ENCODE data around the gene PKNOX2. TPM values are rescaled to one million over a fixed set of nuclear protein-coding genes. Genes with fewer than 3 reads are reported as not detected.

PKNOX2 gene
- polyA plus RNA-seq, 2 of the 4 experiments (the other 2 are of a cell fraction): not detected

DNA sequence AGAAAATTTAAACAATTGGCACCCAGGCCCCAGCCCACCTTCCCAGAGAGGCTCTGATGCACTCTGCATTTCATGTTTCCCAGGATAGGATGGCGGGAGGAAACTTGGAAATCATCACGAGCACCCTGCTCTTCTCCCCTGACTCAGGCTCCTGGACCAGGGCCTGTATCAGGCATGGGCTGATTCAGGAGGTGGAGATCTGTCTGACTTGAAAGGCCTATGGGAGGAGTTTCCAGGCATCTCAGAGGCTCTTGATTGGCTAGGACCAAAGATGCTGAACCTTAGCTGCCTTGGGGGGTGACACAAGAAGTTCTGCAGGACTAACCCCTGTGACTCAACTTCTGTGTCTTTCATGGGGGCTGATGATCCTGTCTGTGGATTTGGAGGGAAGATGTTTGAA lies 106.2 kb downstream of the PKNOX2 start (continued):
- TF ChIP-seq, protein P1, sequence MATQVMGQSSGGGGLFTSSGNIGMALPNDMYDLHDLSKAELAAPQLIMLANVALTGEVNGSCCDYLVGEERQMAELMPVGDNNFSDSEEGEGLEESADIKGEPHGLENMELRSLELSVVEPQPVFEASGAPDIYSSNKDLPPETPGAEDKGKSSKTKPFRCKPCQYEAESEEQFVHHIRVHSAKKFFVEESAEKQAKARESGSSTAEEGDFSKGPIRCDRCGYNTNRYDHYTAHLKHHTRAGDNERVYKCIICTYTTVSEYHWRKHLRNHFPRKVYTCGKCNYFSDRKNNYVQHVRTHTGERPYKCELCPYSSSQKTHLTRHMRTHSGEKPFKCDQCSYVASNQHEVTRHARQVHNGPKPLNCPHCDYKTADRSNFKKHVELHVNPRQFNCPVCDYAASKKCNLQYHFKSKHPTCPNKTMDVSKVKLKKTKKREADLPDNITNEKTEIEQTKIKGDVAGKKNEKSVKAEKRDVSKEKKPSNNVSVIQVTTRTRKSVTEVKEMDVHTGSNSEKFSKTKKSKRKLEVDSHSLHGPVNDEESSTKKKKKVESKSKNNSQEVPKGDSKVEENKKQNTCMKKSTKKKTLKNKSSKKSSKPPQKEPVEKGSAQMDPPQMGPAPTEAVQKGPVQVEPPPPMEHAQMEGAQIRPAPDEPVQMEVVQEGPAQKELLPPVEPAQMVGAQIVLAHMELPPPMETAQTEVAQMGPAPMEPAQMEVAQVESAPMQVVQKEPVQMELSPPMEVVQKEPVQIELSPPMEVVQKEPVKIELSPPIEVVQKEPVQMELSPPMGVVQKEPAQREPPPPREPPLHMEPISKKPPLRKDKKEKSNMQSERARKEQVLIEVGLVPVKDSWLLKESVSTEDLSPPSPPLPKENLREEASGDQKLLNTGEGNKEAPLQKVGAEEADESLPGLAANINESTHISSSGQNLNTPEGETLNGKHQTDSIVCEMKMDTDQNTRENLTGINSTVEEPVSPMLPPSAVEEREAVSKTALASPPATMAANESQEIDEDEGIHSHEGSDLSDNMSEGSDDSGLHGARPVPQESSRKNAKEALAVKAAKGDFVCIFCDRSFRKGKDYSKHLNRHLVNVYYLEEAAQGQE (IDR thresholded peaks at IDR 0.05): no peak
- TF ChIP-seq, protein P2, sequence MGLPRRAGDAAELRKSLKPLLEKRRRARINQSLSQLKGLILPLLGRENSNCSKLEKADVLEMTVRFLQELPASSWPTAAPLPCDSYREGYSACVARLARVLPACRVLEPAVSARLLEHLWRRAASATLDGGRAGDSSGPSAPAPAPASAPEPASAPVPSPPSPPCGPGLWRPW (IDR thresholded peaks at IDR 0.05): no peak
- TF ChIP-seq MAZ (IDR thresholded peaks at IDR 0.05; ENCODE audit: borderline replicate concordance, low read depth, low read length) (no peak), HDAC2 (IDR thresholded peaks at IDR 0.05) (no peak), BHLHE40 (IDR thresholded peaks at IDR 0.05; ENCODE audit: low read depth, low read length) (no peak), CBX2 (IDR thresholded peaks at IDR 0.05; ENCODE audit: borderline replicate concordance, low read depth) (no peak)

DNA sequence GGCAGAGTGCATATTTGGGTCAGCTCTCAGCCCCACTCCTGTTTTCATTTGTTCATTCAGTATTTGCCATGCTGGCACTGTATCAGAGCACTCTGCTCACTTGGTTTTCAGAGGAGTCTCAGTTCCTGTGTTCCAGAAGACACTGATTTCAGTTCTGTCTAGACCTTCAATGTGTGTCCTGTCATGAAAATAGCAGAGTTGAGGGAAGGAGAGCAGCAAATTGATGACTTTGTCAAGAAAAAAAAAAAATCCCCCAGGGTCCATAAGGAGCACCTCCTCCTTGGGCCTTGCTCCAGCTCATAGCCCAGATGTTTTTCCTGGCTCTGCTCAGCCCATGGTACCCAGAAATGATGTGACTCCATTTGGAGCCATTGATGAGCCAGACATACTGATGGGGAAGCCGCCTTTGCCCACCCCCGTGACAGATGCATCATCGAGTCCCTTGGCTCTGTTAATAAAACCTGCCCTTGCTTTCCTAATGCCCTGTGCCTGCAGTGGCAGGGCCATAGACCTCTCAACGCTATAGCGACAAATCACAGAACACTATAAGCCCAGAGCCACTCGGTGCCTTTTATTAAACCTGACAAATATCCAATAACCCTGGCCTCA lies 107.0 kb downstream of the PKNOX2 start:
- Histone ChIP-seq H3K27ac (no peak overlapping the region), H3K9me3 (no peaks in the 10 kb centered on the region), H3K4me3 (no peak overlapping the region), H3K4me2 (no peak overlapping the region), H3K4me1 (no peaks in the 10 kb centered on the region)
- no peak for TF ChIP-seq HOXA7 (CRISPR knock-in tag; IDR thresholded peaks at IDR 0.05)
- no peak for TF ChIP-seq ESRRA (IDR thresholded peaks at IDR 0.05; ENCODE audit: borderline replicate concordance, low read length)
- TF ChIP-seq CHD2 (IDR thresholded peaks at IDR 0.05; ENCODE audit: low read length, partially characterized antibody): no peak
- no peak for TF ChIP-seq RARB (CRISPR knock-in tag; IDR thresholded peaks at IDR 0.05)
- TF ChIP-seq, protein P2 (IDR thresholded peaks at IDR 0.05): no peak
- no peak for TF ChIP-seq NPAS2 (CRISPR knock-in tag; IDR thresholded peaks at IDR 0.05; ENCODE audit: borderline replicate concordance)
- TF ChIP-seq, protein P3, sequence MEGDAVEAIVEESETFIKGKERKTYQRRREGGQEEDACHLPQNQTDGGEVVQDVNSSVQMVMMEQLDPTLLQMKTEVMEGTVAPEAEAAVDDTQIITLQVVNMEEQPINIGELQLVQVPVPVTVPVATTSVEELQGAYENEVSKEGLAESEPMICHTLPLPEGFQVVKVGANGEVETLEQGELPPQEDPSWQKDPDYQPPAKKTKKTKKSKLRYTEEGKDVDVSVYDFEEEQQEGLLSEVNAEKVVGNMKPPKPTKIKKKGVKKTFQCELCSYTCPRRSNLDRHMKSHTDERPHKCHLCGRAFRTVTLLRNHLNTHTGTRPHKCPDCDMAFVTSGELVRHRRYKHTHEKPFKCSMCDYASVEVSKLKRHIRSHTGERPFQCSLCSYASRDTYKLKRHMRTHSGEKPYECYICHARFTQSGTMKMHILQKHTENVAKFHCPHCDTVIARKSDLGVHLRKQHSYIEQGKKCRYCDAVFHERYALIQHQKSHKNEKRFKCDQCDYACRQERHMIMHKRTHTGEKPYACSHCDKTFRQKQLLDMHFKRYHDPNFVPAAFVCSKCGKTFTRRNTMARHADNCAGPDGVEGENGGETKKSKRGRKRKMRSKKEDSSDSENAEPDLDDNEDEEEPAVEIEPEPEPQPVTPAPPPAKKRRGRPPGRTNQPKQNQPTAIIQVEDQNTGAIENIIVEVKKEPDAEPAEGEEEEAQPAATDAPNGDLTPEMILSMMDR (IDR thresholded peaks at IDR 0.05): no peak
- TF ChIP-seq JUNB (IDR thresholded peaks at IDR 0.05): no peak
- TF ChIP-seq POLR2A (IDR thresholded peaks at IDR 0.05; ENCODE audit: low read length): no peak
- TF ChIP-seq HOXB13 (CRISPR knock-in tag; IDR thresholded peaks at IDR 0.05; ENCODE audit: low read depth): no peak
- no peak for TF ChIP-seq CBX2 (IDR thresholded peaks at IDR 0.05; ENCODE audit: borderline replicate concordance, low read depth)
- no peak for TF ChIP-seq CBX8 (IDR thresholded peaks at IDR 0.05)
- no peak for TF ChIP-seq RCOR1 (IDR thresholded peaks at IDR 0.05; ENCODE audit: low read depth, low read length)
- no peak for TF ChIP-seq EP300 (IDR thresholded peaks at IDR 0.05)
- TF ChIP-seq CHD4 (IDR thresholded peaks at IDR 0.05; ENCODE audit: borderline replicate concordance): no peak
- TF ChIP-seq RNF2 (IDR thresholded peaks at IDR 0.05; ENCODE audit: borderline replicate concordance, low read depth): no peak
- TF ChIP-seq ZNF302 (CRISPR knock-in tag; IDR thresholded peaks at IDR 0.05): no peak
- TF ChIP-seq SMC3 (IDR thresholded peaks at IDR 0.05): no peak
- ChIA-PET CTCF (no interaction called here), POLR2A (no interaction called here)
- 48% methylated on average over 5 of the region's 6 CpGs for WGBS (ENCODE audit: missing lambda C conversion rate)
- ATAC-seq (no peak), FAIRE-seq (no peak), DNase-seq (ENCODE audit: low read depth in 1 of 2, low spot score in 1 of 2) (no peak)

Measured in A549 (cell line).